ENCODE results near the gene TMEM171. TPM values are rescaled to one million over a fixed set of nuclear protein-coding genes. Genes with fewer than 3 reads are reported as not detected.

The TMEM171 gene
- total and polyA plus RNA-seq, 2 experiments from 2014 or later: 1.9 to 2.9 TPM

GRCh38 chr5:73172951-73173350 is 52.6 kb downstream of the TMEM171 start, which contains the start of gene TMEM174:
Gene TMEM174, plus strand, starts transcription at chr5:73173193. Its CDS starts 51 bp downstream, at chr5:73173244.
- Mint-ChIP-seq H3K27me3 (ENCODE audit: insufficient read depth, low read depth, poor library complexity) (peaks cover 10% of the 10 kb centered on the region), H3K4me1 (peaks cover 13% of the 10 kb centered on the region; the same call in 2 of the 3 replicates), H3K27ac (no peak within 1 kb of the TSS), H3K36me3 (ENCODE audit: low read depth) (no peaks in the 10 kb centered on the region), H3K4me3 (no peak within 1 kb of the TSS), H3K9me3 (no peaks in the 10 kb centered on the region)
- Histone ChIP-seq H3K36me3 (ENCODE audit: insufficient read depth) (no peaks in the 10 kb centered on the region), H3K4me1 (ENCODE audit: insufficient read depth) (peaks cover 8% of the 10 kb centered on the region; the same call in 1 of the 2 replicates), H4K20me1 (replicated peaks; ENCODE audit: insufficient read depth) (no peaks in the 10 kb centered on the region), H3K4me3 (no peak within 1 kb of the TSS), H3K27ac (ENCODE audit: low read depth) (no peak within 1 kb of the TSS), H3K9me2 (ENCODE audit: insufficient read depth) (no peaks in the 10 kb centered on the region), H3K4me2 (no peak within 1 kb of the TSS), H3F3A (replicated peaks; ENCODE audit: low read depth) (no peaks in the 10 kb centered on the region), H3K79me2 (replicated peaks; ENCODE audit: insufficient read depth) (no peaks in the 10 kb centered on the region), H3K27me3 (ENCODE audit: insufficient read depth) (no peaks in the 10 kb centered on the region), H2AFZ (peak within 1 kb of the TSS; percentile 59)
- DNase-seq (ENCODE audit: low spot score): no peak
- no peak for TF ChIP-seq ZNF331 (CRISPR knock-in tag; IDR thresholded peaks at IDR 0.05; ENCODE audit: low read depth)
- no peak for TF ChIP-seq POLR2AphosphoS5 (IDR thresholded peaks at IDR 0.05; ENCODE audit: low read depth)
- ATAC-seq: no peak

- peaks cover 10% of the 10 kb centered on the region for H3K27me3 Mint-ChIP-seq (ENCODE audit: insufficient read depth, low read depth, poor library complexity)
- H3K4me3 Mint-ChIP-seq: no peak overlapping the region
- Histone ChIP-seq H3K79me2 (replicated peaks; ENCODE audit: insufficient read depth) (no peaks in the 10 kb centered on the region), H3K4me2 (no peak overlapping the region), H4K20me1 (replicated peaks; ENCODE audit: insufficient read depth) (no peaks in the 10 kb centered on the region), H3K27ac (ENCODE audit: low read depth) (no peak overlapping the region), H3K27me3 (ENCODE audit: insufficient read depth) (no peaks in the 10 kb centered on the region), H2AFZ (peak overlapping the region; percentile 59), H3F3A (replicated peaks; ENCODE audit: low read depth) (no peaks in the 10 kb centered on the region), H3K9me2 (ENCODE audit: insufficient read depth) (0 out of 2 replicates have a peak, but pooled peaks cover 3% of the 10 kb centered on the region), H3K4me1 (ENCODE audit: insufficient read depth) (peaks cover 8% of the 10 kb centered on the region; the same call in 1 of the 2 replicates), H3K36me3 (ENCODE audit: insufficient read depth) (no peaks in the 10 kb centered on the region), H3K4me3 (no peak overlapping the region)
- H3K9me3 Mint-ChIP-seq: no peaks in the 10 kb centered on the region
- no peaks in the 10 kb centered on the region for H3K36me3 Mint-ChIP-seq (ENCODE audit: low read depth)
- H3K27ac Mint-ChIP-seq: no peak overlapping the region
- ATAC-seq: no peak
- H3K4me1 Mint-ChIP-seq: peaks cover 13% of the 10 kb centered on the region; the same call in 2 of the 3 replicates
- no peak for DNase-seq (ENCODE audit: low spot score)
- TF ChIP-seq JUNB (IDR thresholded peaks at IDR 0.05; ENCODE audit: unreplicated experiment): no peak
- TF ChIP-seq EZH2 (IDR thresholded peaks at IDR 0.05; ENCODE audit: low read depth, unreplicated experiment): no peak
- TF ChIP-seq NANOG (IDR thresholded peaks at IDR 0.05; ENCODE audit: borderline replicate concordance): no peak
- TF ChIP-seq REST (IDR thresholded peaks at IDR 0.05; ENCODE audit: unreplicated experiment): no peak
- TF ChIP-seq CTCF (conservative IDR thresholded peaks at IDR 0.05; ENCODE audit: low read depth in 2 of 2): no peak
- no peak for TF ChIP-seq EZH2phosphoT487 (IDR thresholded peaks at IDR 0.05; ENCODE audit: unreplicated experiment)
- no peak for TF ChIP-seq ZNF462 (CRISPR knock-in tag; IDR thresholded peaks at IDR 0.05)
Measured at GRCh38 chr5:73174100-73174815, 53.9 kb downstream of the TMEM171 start.
